Measurements from ENCODE around the gene THAP8. TPM values are rescaled to one million over a fixed set of nuclear protein-coding genes. Genes with fewer than 3 reads are reported as not detected.

Gene THAP8
- total and polyA plus RNA-seq, 2 of the 8 experiments (the other 6 are each of a cell fraction or from before 2014, with no cell fraction given), result 6.0 to 11.1 TPM

DNA sequence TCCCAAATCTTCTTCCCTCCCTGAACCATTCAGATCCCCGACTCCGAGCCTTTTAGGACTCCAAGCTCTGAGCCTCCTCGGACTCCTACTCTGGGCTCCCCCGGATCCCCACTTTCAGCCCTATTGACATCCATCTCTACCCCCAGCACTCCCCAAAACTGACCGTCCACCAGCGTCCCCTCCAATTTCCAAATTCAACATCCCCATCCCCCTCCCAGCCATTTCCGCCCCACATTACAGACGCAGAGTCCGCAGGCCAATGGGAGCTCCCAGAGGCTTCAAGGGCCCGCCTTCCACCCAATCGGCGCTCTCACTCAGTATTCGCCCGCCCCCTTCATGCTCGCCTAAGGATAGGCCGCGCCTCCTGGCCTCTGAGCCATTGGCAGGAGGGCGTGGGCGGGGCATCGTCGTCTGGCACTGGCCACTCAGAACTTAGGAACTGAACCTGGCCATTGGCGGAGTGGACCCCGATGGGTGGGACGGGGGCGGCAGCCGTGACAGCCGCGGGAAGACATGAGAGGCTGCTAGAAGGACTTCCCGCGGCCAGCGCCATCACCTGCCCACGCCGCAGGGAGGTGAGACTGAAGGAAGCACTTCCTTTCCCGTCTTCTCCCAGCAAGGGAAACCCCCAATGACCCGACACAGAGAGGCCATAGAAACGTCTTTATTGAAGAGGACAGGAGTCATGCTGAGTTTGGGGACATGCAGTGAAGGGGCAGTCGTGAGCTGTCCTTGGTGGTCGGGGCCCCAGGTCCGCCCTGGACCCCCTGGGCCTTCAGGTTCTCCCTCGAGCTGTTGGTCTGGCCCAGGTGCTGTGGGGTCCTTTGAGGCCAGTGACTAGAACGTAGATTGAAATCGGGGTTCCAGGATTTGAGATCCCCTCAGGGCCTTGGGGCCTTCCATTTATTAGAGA lies 39.8 kb downstream of the THAP8 start, which contains the start of gene ALKBH6:
TSS of gene ALKBH6 (minus strand) at position 202 of the 913 bp plus-strand sequence. CDS start 816 bp downstream, outside the sequence.
- Histone ChIP-seq H3K9me3 (ENCODE audit: insufficient read depth in 2 of 2, low read depth in 1 of 2, low read length in 1 of 2) (no peaks in the 10 kb centered on the region), H4K91ac (replicated peaks; ENCODE audit: insufficient read length, low read length) (peak within 1 kb of the TSS; percentile 5), H3K79me1 (ENCODE audit: low read depth, low read length) (no peaks in the 10 kb centered on the region), H3K4ac (replicated peaks; ENCODE audit: insufficient read length, low read depth, low read length) (peak within 1 kb of the TSS; percentile 11), H3K23me2 (ENCODE audit: low read depth, low read length) (peaks cover 11% of the 10 kb centered on the region), H3K9ac (replicated peaks in 1 of 4; ENCODE audit: extremely low read depth in 1 of 4, low read depth in 3 of 4, low read length in 3 of 4) (peak within 1 kb of the TSS; percentile 9 to 80 (median 46)), H3K18ac (ENCODE audit: extremely low read depth, low read length) (peak within 1 kb of the TSS; percentile 78), H2AFZ (ENCODE audit: low read length) (peak within 1 kb of the TSS; percentile 59; the same call in 1 of the 2 replicates), H3K56ac (replicated peaks; ENCODE audit: insufficient read length, low read depth, low read length) (peak within 1 kb of the TSS; percentile 85), H2BK12ac (ENCODE audit: low read depth, low read length) (peak within 1 kb of the TSS; percentile 60; the same call in 1 of the 2 replicates), H3K79me2 (ENCODE audit: control insufficient read depth in 1 of 2, insufficient read depth in 2 of 2, low read length in 2 of 2) (peaks cover 0 to 7% of the 10 kb centered on the region in 2 experiments; a peak in 1 of 4 replicates), H3K14ac (ENCODE audit: insufficient read length) (no peak within 1 kb of the TSS), H3K23ac (ENCODE audit: insufficient read length) (no peak within 1 kb of the TSS), H3K4me2 (ENCODE audit: insufficient read depth in 1 of 2, low read depth in 2 of 2, low read length in 2 of 2) (peak within 1 kb of the TSS; percentile 73 to 76), H3K27ac (ENCODE audit: low read depth, low read length) (no peak within 1 kb of the TSS), H2BK5ac (ENCODE audit: low read depth, low read length) (peak within 1 kb of the TSS; percentile 52; the same call in 1 of the 2 replicates), H4K20me1 (replicated peaks in 1 of 2; ENCODE audit: control insufficient read depth in 1 of 2, insufficient read depth in 2 of 2, low read length in 2 of 2) (peaks cover 0 to 2% of the 10 kb centered on the region in 2 experiments), H3K4me3 (ENCODE audit: extremely low read depth in 1 of 4, insufficient read depth in 2 of 4, low read depth in 3 of 4, low read length in 4 of 4) (peak within 1 kb of the TSS; percentile 70 to 94 (median 88)), H2BK120ac (replicated peaks; ENCODE audit: low read depth, low read length) (no peak within 1 kb of the TSS), H4K8ac (ENCODE audit: extremely low read depth, insufficient read depth, low read length) (no peak within 1 kb of the TSS), H4K5ac (ENCODE audit: insufficient read length, low read depth, low read length) (no peak within 1 kb of the TSS), H3K4me1 (replicated peaks in 1 of 4; ENCODE audit: control insufficient read depth in 3 of 4, insufficient read depth in 4 of 4, low read length in 3 of 4) (peaks cover 0 to 8% (median 4%) of the 10 kb centered on the region in 4 experiments; a peak in 5 of 7 replicates), H2BK15ac (ENCODE audit: low read length) (peak within 1 kb of the TSS; percentile 49; the same call in 1 of the 2 replicates), H3K27me3 (replicated peaks in 1 of 4; ENCODE audit: control insufficient read depth in 3 of 4, extremely low read depth in 1 of 4, insufficient read depth in 3 of 4, low read length in 3 of 4) (no peaks in the 10 kb centered on the region), H2AK5ac (ENCODE audit: low read depth, low read length) (0 out of 2 replicates have a peak within 1 kb of the TSS, but pooled peaks have one; percentile 88), H3K36me3 (ENCODE audit: control insufficient read depth in 2 of 4, insufficient read depth in 4 of 4, low read length in 3 of 4) (peaks cover 0 to 10% (median 0%) of the 10 kb centered on the region in 4 experiments; a peak in 4 of 8 replicates), H2BK20ac (ENCODE audit: low read length) (no peak within 1 kb of the TSS)
- FAIRE-seq (peak; percentile 62), DNase-seq (ENCODE audit: low read depth in 1 of 2, low spot score in 2 of 2) (peak; percentile 96 to 97)
- ChIA-PET CTCF (ENCODE audit: partially characterized antibody) (interaction anchor here (0.9 kb wide), 3 partner anchors 23 to 37 kb away, joined by 3 to 4 read pairs (median 3); no protein-coding TSS in a partner anchor), POLR2A (ENCODE audit: partially characterized antibody) (interaction anchor here (0.8 to 1.7 kb wide), 9 partner anchors 9 to 269 kb away, joined by 3 to 7 read pairs (median 4); partner anchors contain the start of genes PSENEN, THAP8, U2AF1L4 and WDR62)
- 3% methylated on average over 40 of the region's 42 CpGs; no CpG with 5 or more reads in 1 of the 2 experiments for WGBS, 2 experiments (ENCODE audit: extremely low coverage in 1 of 2, insufficient coverage in 1 of 2, insufficient read length in 1 of 2, insufficient replicate concordance in 2 of 2, low coverage in 1 of 2, low lambda C conversion rate in 2 of 2, missing lambda C conversion rate in 1 of 2)
- TF ChIP-seq PHF8 (conservative IDR thresholded peaks at IDR 0.05; ENCODE audit: low read depth, low read length) (peak; percentile 25; the same call in 1 of the 2 replicates), TAF1 (IDR thresholded peaks at IDR 0.05; ENCODE audit: low read depth, low read length) (peak; percentile 45; the same call in 1 of the 2 replicates), TAF7 (optimal IDR thresholded peaks at IDR 0.05; ENCODE audit: borderline replicate concordance, low read depth, low read length) (no peak), KDM5A (IDR thresholded peaks at IDR 0.05; ENCODE audit: low read length) (no peak), SUZ12 (IDR thresholded peaks at IDR 0.05; ENCODE audit: low read length) (no peak), EGR1 (IDR thresholded peaks at IDR 0.05; ENCODE audit: borderline replicate concordance, low read depth, low read length) (peak; percentile 88; the same call in 1 of the 2 replicates), BACH1 (IDR thresholded peaks at IDR 0.05; ENCODE audit: low read length) (peak; percentile 24; the same call in 1 of the 2 replicates)
- TF ChIP-seq, protein P1, sequence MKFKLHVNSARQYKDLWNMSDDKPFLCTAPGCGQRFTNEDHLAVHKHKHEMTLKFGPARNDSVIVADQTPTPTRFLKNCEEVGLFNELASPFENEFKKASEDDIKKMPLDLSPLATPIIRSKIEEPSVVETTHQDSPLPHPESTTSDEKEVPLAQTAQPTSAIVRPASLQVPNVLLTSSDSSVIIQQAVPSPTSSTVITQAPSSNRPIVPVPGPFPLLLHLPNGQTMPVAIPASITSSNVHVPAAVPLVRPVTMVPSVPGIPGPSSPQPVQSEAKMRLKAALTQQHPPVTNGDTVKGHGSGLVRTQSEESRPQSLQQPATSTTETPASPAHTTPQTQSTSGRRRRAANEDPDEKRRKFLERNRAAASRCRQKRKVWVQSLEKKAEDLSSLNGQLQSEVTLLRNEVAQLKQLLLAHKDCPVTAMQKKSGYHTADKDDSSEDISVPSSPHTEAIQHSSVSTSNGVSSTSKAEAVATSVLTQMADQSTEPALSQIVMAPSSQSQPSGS (IDR thresholded peaks at IDR 0.05; ENCODE audit: low read length), result no peak

All from H1 (cell line).